ENCODE results near the gene CENPF.
"Not testable (repeated sequence)": the region's sequence is repeated elsewhere in the genome, so short reads cannot be mapped to it uniquely, and the experiment has no call there.

GRCh38 chr1:214591918-214592317 is 11.1 kb upstream of the CENPF start:
- TF ChIP-seq EZH2phosphoT487 (IDR thresholded peaks at IDR 0.05; ENCODE audit: insufficient read depth, low read depth); EZH2 (IDR thresholded peaks at IDR 0.05; ENCODE audit: insufficient read depth, poor library complexity, severe bottlenecking): not testable (repeated sequence)

Data from GM23248 (cell line).